Heart left ventricle (tissue), 16 donors: ENCODE measurements around the gene FASN. TPM values are rescaled to one million over a fixed set of nuclear protein-coding genes. Genes with fewer than 3 reads are reported as not detected.

Source experiments
- ATAC-seq, 4 donors: fragments of 200-7000 bp; cut with Tn5 transposase; one replicate each; pipeline ENCODE4 v1.9.1; 2020 to 2022; ENCODE audit warnings: moderate library complexity in 4 of 4, mild to moderate bottlenecking in 3 of 4, moderate number of reproducible peaks in 1 of 4
- DNase-seq, 5 donors: peaks; one replicate each; pipeline ENCODE4 v3.0.0-alpha.2; 2020
- H3K27ac ChIP-seq, 12 donors: fragments of 200-600 bp; sonication (generic) in 4 of 12; one replicate each; pipeline versions ENCODE4 v1.5.0 to v1.8.0; 2016 to 2022; ENCODE audit warnings: mild to moderate bottlenecking in 2 of 12
- H3K27me3 ChIP-seq, 9 donors: fragments of 200-600 bp; sonication (generic) in 2 of 9; one replicate each; pipeline versions ENCODE4 v1.5.1 to v1.8.0; 2016 to 2022; ENCODE audit warnings: mild to moderate bottlenecking in 3 of 9
- H3K36me3 ChIP-seq, 9 donors: fragments of 200-600 bp; sonication (generic) in 2 of 9; one replicate each; pipeline versions ENCODE4 v1.5.0 to v1.8.0; 2018 to 2022; ENCODE audit warnings: mild to moderate bottlenecking in 2 of 9
- H3K4me1 ChIP-seq, 12 donors: fragments of 200-600 bp; sonication (generic) in 4 of 12; one replicate each; pipeline versions ENCODE4 v1.5.0 to v1.8.0; 2016 to 2022; ENCODE audit warnings: mild to moderate bottlenecking in 3 of 12
- H3K4me3 ChIP-seq, 12 donors: fragments of 200-600 bp; sonication (generic) in 4 of 12; one replicate each; pipeline versions ENCODE4 v1.5.0 to v1.8.0; 2017 to 2022; ENCODE audit warnings: mild to moderate bottlenecking in 9 of 12, moderate library complexity in 4 of 12
- H3K9me3 ChIP-seq, 12 donors: fragments of 200-600 bp; sonication (generic) in 4 of 12; one replicate each; pipeline versions ENCODE4 v1.5.0 to v1.8.0; 2016 to 2022; ENCODE audit warnings: mild to moderate bottlenecking in 1 of 12
- POLR2A ChIP-seq, 2 donors: fragments of 450-650 bp; IDR thresholded peaks; one replicate each; pipeline ENCODE4 v1.6.1; 2017; ENCODE audit warnings: antibody characterized with exemption in 2 of 2, mild to moderate bottlenecking in 2 of 2, moderate library complexity in 2 of 2
- WGBS, 4 donors: extraction: QIAGEN DNeasy Blood & Tissue Kit in 2 of 4; methylation state at CpG; one replicate each; pipeline versions ENCODE4 v1.1.5 to v1.1.7; 2013 to 2018; 5-methylcytosine and 5-hydroxymethylcytosine counted together
- intact Hi-C, 10 donors: fragments of 100-400 bp; cut with DNase I; formaldehyde crosslinking; loops; one replicate each; pipeline versions ENCODE4 v1.11.1 to v1.14.2; 2022
- polyA plus RNA-seq, 2 donors: library from polyadenylated mRNA; stranded (reverse); fragments of 200-250 nt; gene quantifications; one replicate each; pipeline ENCODE4 v1.2.3, GENCODE V29; 2013
- total RNA-seq, 9 donors: library from RNA; depleted of rRNA in 2 of 9; stranded (reverse); fragments of >200 nt in 2 of 9; fragmentation: NEBNext Ultra II Directional in 3 of 9; extraction: Animal tissue kit (Norgen Biotek cat#: 25700) in 3 of 9; gene quantifications; one replicate each; pipeline versions ENCODE4 v1.1.0 to v1.2.4, GENCODE V29; 2016 to 2023
- TF ChIP-seq, protein P1 (sequence below), 12 donors: fragments of 200-600 bp; sonication (generic) in 4 of 12; IDR thresholded peaks; one replicate each; pipeline versions ENCODE4 v1.5.0 to v1.8.0; 2018 to 2022; ENCODE audit warnings: antibody characterized with exemption in 12 of 12, mild to moderate bottlenecking in 5 of 12
- donor health status: ischemic (EF 13 %, LVEDD 7.1; RV severe dilation, severe dysfunction).
- donor health status: healthy with polysubstance abuse.
- donor health status: DM: no; HTN: yes; CAD: no.
- donor health status: DM: no; HTN: no; CAD: no.
- donor health status: ischemic (EF 25% LVEDD 6.9; RV normal size, moderate dysfunction).
- donor health status: ischemic (EF 25% LVEDD 5.7; RV mildly dilated, moderate dysfunction).
- donor health status: healthy.
- donor health status: DM: yes; HTN: yes; CAD: no.
- donor health status: ischemic (EF 35%, LVEDD 5.7; RV mildly dilated, moderate dysfunction).
- donor health status: nonischemic (EF 11% LVEDD 7.7; RV severe dilation, severe dysfunction).
- donor health status: DM: yes; HTN: yes; CAD: no.
- donor health status: PGD.
- donor health status: ischemic (EF 29% LVEDD 5.4; RV normal size, mild dysfunction).
- donor health status: nonischemic (EF 23%, LVEDD 6.1; RV moderate dilation, normal function).

The FASN gene
- total and polyA plus RNA-seq, 11 donors = 6.9 to 103 (median 18.9) TPM

DNA sequence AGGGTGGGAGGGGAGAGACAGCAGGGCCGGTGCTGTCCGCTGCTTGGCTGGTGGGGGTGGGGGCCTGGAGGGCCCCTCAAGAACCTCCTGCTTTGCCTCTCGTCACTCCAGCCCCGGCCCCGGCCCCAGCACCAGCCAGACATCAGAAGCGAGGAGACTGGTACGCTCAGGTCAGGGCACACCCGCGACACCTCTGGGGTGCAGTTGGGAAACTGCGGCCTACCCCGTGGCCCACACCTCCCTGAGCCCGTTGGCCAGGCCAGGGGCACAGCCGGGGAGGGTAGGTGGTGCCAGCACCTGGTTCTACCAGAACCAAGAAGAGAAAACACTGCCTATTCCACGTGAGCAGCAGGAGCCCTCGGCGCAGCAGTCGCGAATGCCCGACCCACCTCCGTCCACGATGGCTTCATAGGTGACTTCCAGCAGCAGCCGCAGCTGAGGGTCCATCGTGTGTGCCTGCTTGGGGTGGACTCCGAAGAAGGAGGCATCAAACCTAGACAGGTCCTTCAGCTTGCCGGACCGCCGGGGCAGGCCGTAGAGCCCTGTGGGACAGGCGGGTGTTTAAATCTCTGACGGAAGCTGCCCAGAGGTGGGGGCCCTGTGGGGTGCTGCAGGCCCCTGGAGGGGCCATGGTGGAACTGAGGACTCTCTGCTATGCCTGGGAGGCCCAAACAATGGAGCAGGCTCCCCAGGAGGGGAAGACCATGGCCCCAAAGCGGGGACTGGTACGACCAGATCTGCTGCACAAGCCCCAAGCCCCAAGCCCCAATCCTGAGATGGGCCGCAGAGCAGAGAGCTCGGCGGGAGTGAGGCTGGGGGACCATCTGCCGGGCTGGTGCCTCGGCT is 2.9 kb downstream of the FASN start:
- Histone ChIP-seq H3K4me1 (peaks cover 0 to 31% (median 22%) of the 10 kb centered on the region in 12 donors), H3K36me3 (peaks cover 0 to 60% (median 43%) of the 10 kb centered on the region in 9 donors), H3K27ac (no peak overlapping the region), H3K27me3 (no peaks in the 10 kb centered on the region), H3K4me3 (no peak overlapping the region), H3K9me3 (no peaks in the 10 kb centered on the region)
- DNase-seq (peak in 2 of 5 donors; percentile 25 to 46), ATAC-seq (no peak)
- TF ChIP-seq POLR2A (IDR thresholded peaks at IDR 0.05) = no peak
- TF ChIP-seq, protein P1, sequence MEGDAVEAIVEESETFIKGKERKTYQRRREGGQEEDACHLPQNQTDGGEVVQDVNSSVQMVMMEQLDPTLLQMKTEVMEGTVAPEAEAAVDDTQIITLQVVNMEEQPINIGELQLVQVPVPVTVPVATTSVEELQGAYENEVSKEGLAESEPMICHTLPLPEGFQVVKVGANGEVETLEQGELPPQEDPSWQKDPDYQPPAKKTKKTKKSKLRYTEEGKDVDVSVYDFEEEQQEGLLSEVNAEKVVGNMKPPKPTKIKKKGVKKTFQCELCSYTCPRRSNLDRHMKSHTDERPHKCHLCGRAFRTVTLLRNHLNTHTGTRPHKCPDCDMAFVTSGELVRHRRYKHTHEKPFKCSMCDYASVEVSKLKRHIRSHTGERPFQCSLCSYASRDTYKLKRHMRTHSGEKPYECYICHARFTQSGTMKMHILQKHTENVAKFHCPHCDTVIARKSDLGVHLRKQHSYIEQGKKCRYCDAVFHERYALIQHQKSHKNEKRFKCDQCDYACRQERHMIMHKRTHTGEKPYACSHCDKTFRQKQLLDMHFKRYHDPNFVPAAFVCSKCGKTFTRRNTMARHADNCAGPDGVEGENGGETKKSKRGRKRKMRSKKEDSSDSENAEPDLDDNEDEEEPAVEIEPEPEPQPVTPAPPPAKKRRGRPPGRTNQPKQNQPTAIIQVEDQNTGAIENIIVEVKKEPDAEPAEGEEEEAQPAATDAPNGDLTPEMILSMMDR (IDR thresholded peaks at IDR 0.05) = no peak
- intact Hi-C loops = loop anchor here in 1 of 10 donors (5.0 kb wide), 2 partner anchors 38 to 58 kb away; partner anchors contain the start of gene DCXR
- 92 to 95% (median 93%) methylated on average over 22 to 37 of the region's 37 CpGs for WGBS, 4 donors

- Histone ChIP-seq H3K27me3 (no peaks in the 10 kb centered on the region), H3K4me3 (no peak overlapping the region), H3K9me3 (no peaks in the 10 kb centered on the region), H3K36me3 (peaks cover 0 to 80% (median 62%) of the 10 kb centered on the region in 9 donors), H3K4me1 (peaks cover 0 to 19% (median 12%) of the 10 kb centered on the region in 12 donors), H3K27ac (no peak overlapping the region)
- DNase-seq (peak in 2 of 5 donors; percentile 20 to 50), ATAC-seq (no peak)
- intact Hi-C loops = no loop called here
- TF ChIP-seq, protein P1 (IDR thresholded peaks at IDR 0.05) = no peak
- TF ChIP-seq POLR2A (IDR thresholded peaks at IDR 0.05) = no peak
- 90 to 97% (median 96%) methylated on average over 15 to 40 of the region's 40 CpGs for WGBS, 4 donors
Measured at GRCh38 chr17:82092995-82093751, 4.9 kb downstream of the FASN start.

GRCh38 chr17:82092628-82092994 is 5.4 kb downstream of the FASN start:
- H3K4me3 ChIP-seq = no peak overlapping the region
- ATAC-seq (no peak), DNase-seq (no peak)
- H3K27ac ChIP-seq = no peak overlapping the region
- no peaks in the 10 kb centered on the region for H3K27me3 ChIP-seq
- 94 to 95% (median 94%) methylated on average over 6 to 20 of the region's 20 CpGs for WGBS, 4 donors
- no peaks in the 10 kb centered on the region for H3K9me3 ChIP-seq
- no peak for TF ChIP-seq POLR2A (IDR thresholded peaks at IDR 0.05)
- TF ChIP-seq, protein P1 (IDR thresholded peaks at IDR 0.05) = no peak
- intact Hi-C loops = no loop called here
- peaks cover 0 to 85% (median 66%) of the 10 kb centered on the region in 9 donors for H3K36me3 ChIP-seq
- peaks cover 0 to 17% (median 12%) of the 10 kb centered on the region in 12 donors for H3K4me1 ChIP-seq

DNA sequence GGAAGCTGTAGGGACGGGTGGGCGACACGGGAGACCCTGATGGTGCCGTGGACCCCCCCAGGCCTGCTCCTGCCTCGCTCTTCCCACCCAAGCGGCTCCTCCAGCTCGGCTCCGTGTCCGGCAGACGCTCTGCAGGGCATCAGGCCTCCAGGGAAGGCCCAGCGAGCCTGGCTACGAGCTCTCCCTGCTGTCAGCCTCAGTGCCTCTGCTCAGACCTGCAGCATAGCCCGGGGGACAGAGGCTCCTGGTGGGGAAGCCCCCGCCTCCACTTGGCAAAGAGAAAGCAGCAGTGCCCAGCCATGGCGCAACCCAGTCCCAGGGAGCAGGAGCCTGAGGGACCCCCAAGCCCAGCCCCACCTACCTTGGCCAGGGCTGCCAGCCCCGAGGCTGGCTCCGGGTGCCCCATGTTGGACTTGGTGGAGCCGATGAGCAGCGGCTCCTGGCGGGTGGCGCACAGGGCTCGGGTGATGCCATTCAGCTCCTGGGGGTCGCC is 5.9 kb downstream of the FASN start:
- intact Hi-C loops = no loop called here
- Histone ChIP-seq H3K36me3 (peaks cover 0 to 90% (median 71%) of the 10 kb centered on the region in 9 donors), H3K4me3 (no peak overlapping the region), H3K27ac (no peak overlapping the region), H3K9me3 (no peaks in the 10 kb centered on the region), H3K4me1 (peaks cover 0 to 12% (median 9%) of the 10 kb centered on the region in 12 donors), H3K27me3 (no peaks in the 10 kb centered on the region)
- ATAC-seq (no peak), DNase-seq (peak in 1 of 5 donors; percentile 18)
- 89 to 95% (median 95%) methylated on average over 17 to 23 of the region's 23 CpGs for WGBS, 4 donors
- TF ChIP-seq, protein P1 (IDR thresholded peaks at IDR 0.05) = no peak
- TF ChIP-seq POLR2A (IDR thresholded peaks at IDR 0.05) = no peak
